Measurements from ENCODE around the gene GLB1L2. TPM values are rescaled to one million over a fixed set of nuclear protein-coding genes. Genes with fewer than 3 reads are reported as not detected.

GLB1L2 gene
- total RNA-seq, 1 donor from 2014 or later = 0.30 TPM

DNA sequence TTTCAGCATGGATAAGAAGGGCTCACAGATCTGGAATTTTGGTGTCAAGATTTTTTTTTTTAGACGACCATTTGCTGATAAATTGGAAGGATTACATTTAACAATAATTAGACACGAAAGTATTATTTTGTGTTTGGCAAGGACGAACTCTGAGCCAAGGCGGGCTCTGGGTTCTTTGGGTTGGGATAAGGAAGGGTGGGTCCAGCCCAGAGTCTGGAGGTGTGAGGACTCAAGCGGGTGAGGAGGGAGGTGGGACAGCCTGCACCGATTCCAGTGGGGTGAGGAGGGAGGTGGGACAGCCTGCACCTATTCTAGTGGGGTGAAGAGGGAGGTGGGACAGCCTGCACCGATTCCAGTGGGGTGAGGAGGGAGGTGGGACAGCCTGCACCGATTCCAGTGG lies 76.1 kb downstream of the GLB1L2 start:
- H3K27me3 ChIP-seq (ENCODE audit: low read depth) = peaks cover 85% of the 10 kb centered on the region
- H3K36me3 ChIP-seq = no peaks in the 10 kb centered on the region
- TF ChIP-seq, protein P1, sequence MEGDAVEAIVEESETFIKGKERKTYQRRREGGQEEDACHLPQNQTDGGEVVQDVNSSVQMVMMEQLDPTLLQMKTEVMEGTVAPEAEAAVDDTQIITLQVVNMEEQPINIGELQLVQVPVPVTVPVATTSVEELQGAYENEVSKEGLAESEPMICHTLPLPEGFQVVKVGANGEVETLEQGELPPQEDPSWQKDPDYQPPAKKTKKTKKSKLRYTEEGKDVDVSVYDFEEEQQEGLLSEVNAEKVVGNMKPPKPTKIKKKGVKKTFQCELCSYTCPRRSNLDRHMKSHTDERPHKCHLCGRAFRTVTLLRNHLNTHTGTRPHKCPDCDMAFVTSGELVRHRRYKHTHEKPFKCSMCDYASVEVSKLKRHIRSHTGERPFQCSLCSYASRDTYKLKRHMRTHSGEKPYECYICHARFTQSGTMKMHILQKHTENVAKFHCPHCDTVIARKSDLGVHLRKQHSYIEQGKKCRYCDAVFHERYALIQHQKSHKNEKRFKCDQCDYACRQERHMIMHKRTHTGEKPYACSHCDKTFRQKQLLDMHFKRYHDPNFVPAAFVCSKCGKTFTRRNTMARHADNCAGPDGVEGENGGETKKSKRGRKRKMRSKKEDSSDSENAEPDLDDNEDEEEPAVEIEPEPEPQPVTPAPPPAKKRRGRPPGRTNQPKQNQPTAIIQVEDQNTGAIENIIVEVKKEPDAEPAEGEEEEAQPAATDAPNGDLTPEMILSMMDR (IDR thresholded peaks at IDR 0.05; ENCODE audit: borderline replicate concordance) = no peak
- no peak overlapping the region for H3K27ac ChIP-seq (replicated peaks)
- no peak overlapping the region for H3K4me3 ChIP-seq
- no peak for DNase-seq
- intact Hi-C loops (cut with micrococcal nuclease) = no loop called here
- no peaks in the 10 kb centered on the region for H3K9me3 ChIP-seq (replicated peaks)
- H3K4me1 ChIP-seq = peaks cover 17% of the 10 kb centered on the region

DNA sequence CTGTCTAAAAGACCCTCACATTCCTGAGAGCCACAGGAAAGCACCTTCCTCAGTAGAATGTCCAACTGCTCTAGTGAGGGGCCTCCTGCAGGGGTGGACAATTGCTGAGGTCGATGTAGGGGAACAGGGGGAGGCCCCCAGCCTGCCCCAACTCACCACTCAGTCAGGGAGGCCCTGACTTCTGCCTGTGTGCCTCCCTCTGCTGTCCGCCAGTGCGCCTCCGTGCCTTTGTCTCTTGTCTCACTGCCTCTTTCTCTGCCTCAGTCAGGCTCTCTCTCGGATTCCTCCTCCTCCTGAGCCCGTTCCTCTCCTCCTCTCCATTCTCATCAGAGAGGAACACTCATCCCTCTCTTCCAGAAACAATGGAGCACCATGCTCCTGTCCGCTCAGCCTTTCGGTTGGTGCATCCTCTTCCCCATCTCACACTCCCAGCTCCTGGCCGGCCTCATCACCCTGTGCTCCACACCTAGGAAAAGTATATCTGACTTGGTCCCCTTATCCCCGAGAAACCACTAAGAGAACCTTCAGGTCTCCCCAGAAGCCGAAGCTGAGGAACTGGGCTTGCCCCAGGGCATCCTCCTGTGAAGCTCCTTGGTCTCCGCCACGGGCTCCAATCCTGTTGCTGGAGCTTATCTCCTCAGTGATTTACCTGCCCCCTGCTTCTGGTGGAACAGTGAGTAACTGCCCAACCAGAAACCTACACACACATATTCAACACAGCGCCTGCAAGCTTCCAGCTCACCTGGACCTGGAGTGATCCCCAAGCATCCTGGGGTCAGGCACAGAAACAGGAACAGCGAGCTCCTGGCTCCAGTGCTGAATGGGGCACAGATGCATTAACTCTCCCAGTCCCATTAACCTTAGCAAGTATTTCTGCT lies 78.0 kb downstream of the GLB1L2 start:
- TF ChIP-seq, protein P1 (IDR thresholded peaks at IDR 0.05; ENCODE audit: borderline replicate concordance) = no peak
- intact Hi-C loops (cut with micrococcal nuclease) = no loop called here
- no peak for DNase-seq
- no peak overlapping the region for H3K27ac ChIP-seq (replicated peaks)
- H3K9me3 ChIP-seq (replicated peaks) = no peaks in the 10 kb centered on the region
- H3K4me1 ChIP-seq = peaks cover 21% of the 10 kb centered on the region
- no peak overlapping the region for H3K4me3 ChIP-seq
- no peaks in the 10 kb centered on the region for H3K36me3 ChIP-seq
- peaks cover 90% of the 10 kb centered on the region for H3K27me3 ChIP-seq (ENCODE audit: low read depth)

DNA sequence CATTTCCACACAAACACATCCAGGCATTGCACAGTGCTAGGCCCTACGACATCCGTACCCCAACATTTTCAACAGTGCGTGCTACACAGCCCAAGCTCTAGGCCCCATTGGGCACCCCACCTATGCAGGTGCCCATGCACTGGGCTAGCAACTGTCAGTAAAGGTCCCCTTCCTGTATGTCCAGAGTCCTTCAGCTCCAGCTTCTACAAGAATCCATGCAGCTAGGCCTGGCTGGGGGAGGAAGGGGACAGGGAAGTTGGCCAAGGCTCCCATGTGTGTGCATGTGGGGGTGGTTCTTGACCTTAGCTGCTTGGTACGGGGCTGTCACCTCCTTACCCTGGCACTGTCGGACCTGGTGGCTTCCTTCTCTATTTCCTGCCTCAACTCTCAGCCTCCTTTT lies 79.0 kb downstream of the GLB1L2 start:
- Histone ChIP-seq H3K36me3 (no peaks in the 10 kb centered on the region), H3K4me1 (peaks cover 24% of the 10 kb centered on the region), H3K27ac (replicated peaks) (no peak overlapping the region), H3K4me3 (peak overlapping the region; percentile 62), H3K27me3 (ENCODE audit: low read depth) (peaks cover 90% of the 10 kb centered on the region), H3K9me3 (replicated peaks) (no peaks in the 10 kb centered on the region)
- no peak for DNase-seq
- TF ChIP-seq, protein P1 (IDR thresholded peaks at IDR 0.05; ENCODE audit: borderline replicate concordance) = no peak
- intact Hi-C loops (cut with micrococcal nuclease) = no loop called here

DNA sequence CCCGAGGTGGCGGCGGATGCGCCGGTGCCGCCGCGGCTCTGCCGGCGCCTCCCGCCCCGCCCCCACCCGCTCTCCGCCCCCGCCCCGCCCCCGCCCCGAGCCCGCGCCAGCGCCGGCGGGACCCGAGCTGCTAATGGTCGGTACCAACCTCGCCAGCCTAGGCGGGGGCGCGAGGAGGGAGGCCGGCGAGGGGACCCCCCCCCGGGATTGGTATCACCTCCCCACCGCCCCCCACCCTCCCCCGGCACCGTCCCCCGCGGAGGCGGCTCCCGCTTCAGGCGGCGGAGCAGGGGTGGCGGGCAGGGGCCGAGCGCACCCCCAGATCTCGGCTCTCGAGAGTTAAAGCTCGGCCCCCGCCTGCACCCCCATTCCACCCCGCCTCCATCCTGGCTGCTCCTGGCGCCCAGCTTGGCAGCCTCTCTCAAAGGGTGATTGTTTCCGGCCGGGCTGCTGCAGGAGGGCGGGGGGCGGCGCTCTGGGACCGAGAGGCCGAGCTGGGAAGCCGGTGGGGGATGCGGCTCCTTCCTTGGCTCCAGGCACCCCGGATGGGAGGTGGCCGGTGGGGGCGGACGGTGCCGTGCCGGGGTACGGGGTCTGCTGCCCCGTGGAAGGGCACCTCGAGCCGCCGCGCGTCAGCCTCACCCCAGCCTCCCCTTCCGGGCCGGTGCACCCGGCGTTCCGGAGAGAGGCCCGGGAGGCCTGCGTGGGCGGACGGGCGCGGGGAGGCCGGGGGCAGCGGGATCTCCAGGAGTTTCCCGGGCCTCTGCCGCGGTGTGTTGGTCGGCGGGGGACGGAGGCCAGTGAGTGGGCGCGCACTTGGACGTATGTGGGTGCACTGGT lies 80.6 kb downstream of the GLB1L2 start, which contains the start of gene B3GAT1:
Gene B3GAT1 (minus strand): TSS at position 40 of the 840 bp plus-strand sequence. CDS start 24,583 bp downstream, outside the sequence.
- H3K27ac ChIP-seq (replicated peaks) = no peak within 1 kb of the TSS
- H3K4me3 ChIP-seq = peak within 1 kb of the TSS; percentile 62
- intact Hi-C loops (cut with micrococcal nuclease) = no loop called here
- peaks cover 24% of the 10 kb centered on the region for H3K4me1 ChIP-seq
- H3K36me3 ChIP-seq = no peaks in the 10 kb centered on the region
- DNase-seq = no peak
- H3K27me3 ChIP-seq (ENCODE audit: low read depth) = peaks cover 90% of the 10 kb centered on the region
- H3K9me3 ChIP-seq (replicated peaks) = no peaks in the 10 kb centered on the region
- TF ChIP-seq, protein P1 (IDR thresholded peaks at IDR 0.05; ENCODE audit: borderline replicate concordance) = no peak

DNA sequence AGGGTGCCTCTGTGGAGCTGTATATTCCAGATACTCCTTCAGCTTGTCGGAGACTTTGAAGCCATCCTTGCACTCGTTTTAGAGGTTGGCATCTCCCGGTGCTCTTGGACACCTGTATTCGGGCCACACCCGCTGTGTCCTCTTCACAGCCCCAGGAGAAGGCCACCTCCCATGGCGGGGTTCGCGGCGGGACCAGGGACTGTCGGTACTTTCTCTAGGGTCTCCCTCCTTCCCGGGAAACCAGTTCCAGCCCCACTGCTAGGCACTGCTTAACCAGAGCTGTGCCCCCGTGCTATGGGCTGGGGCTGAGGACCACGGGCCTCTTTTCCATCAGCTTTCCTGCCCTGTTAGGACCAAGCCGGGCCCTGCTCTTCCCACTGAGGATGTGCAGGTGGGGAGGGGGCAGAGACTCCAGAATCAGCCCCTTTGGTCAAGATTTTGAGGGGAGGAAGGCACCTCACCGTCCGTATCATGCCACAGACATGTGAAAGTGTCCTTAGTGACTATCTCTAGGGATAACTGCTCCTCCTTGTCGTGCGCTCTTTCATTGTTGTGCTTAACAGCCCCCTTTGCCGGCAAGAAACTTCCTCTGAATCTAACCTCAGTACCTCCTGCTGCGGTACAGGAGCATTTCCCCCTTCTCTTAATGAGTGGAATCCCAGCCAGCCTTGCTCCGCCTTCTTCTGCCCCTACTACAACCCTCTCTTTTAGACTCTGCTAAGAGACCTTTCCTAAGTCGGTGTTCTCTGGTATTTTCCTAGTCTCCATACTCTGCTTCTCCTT lies 81.4 kb downstream of the GLB1L2 start:
- Histone ChIP-seq H3K4me1 (peaks cover 24% of the 10 kb centered on the region), H3K4me3 (peak overlapping the region; percentile 62), H3K9me3 (replicated peaks) (no peaks in the 10 kb centered on the region), H3K27ac (replicated peaks) (no peak overlapping the region), H3K36me3 (no peaks in the 10 kb centered on the region), H3K27me3 (ENCODE audit: low read depth) (peaks cover 92% of the 10 kb centered on the region)
- intact Hi-C loops (cut with micrococcal nuclease) = no loop called here
- no peak for DNase-seq
- TF ChIP-seq, protein P1 (IDR thresholded peaks at IDR 0.05; ENCODE audit: borderline replicate concordance) = no peak

Measured in left ventricle myocardium inferior (tissue), 1 donor.